Stimulated activated CD8-positive, alpha-beta memory T cell treated with anti-CD3 and anti-CD28 coated beads, Interleukin-15, amount 100 ng/mL, for 24 hours (primary cell): Measurements from ENCODE around the gene RARS2.
"Not testable (repeated sequence)": the region's sequence is repeated elsewhere in the genome, so short reads cannot be mapped to it uniquely, and the experiment has no call there.

ENCODE experiments used
- DNase-seq: peaks from one replicate; pipeline ENCODE4 v3.0.0-alpha.2; 2020; ENCODE audit warnings: low read depth

RARS2 gene

GRCh38 chr6:87498048-87498447 is 91.7 kb downstream of the RARS2 start:
- DNase-seq, result no peak

- no peak for DNase-seq
Observed at GRCh38 chr6:87494761-87495422, 94.9 kb downstream of the RARS2 start.

- not testable (repeated sequence) for DNase-seq
Observed at GRCh38 chr6:87489326-87489725, 100.5 kb downstream of the RARS2 start.

GRCh38 chr6:87487555-87487954 is 102.2 kb downstream of the RARS2 start:
- no peak for DNase-seq

- DNase-seq, result no peak
Observed at GRCh38 chr6:87484491-87484890, 105.3 kb downstream of the RARS2 start.

- DNase-seq, result no peak
Observed at GRCh38 chr6:87483929-87484328, 105.9 kb downstream of the RARS2 start.

- DNase-seq, result no peak
Observed at GRCh38 chr6:87482366-87482765, 107.4 kb downstream of the RARS2 start.

GRCh38 chr6:87481931-87482330 is 107.9 kb downstream of the RARS2 start:
- no peak for DNase-seq

GRCh38 chr6:87473419-87473903 is 116.3 kb downstream of the RARS2 start:
- no peak for DNase-seq

GRCh38 chr6:87472525-87473418 is 117.0 kb downstream of the RARS2 start, which contains the start of gene SLC35A1:
TSS of gene SLC35A1 (plus strand) at chr6:87472974. CDS start at chr6:87473004, 30 bp downstream.
- peak; percentile 72 for DNase-seq

GRCh38 chr6:87465051-87465450 is 124.7 kb downstream of the RARS2 start:
- no peak for DNase-seq
